Fibroblast of peridontal ligament (primary cell): ENCODE results near the gene MBP.
A peak's percentile ranks its signal among the peaks of the same experiment; 100 is the strongest.

Source experiments
- DNase-seq: peaks from one replicate; pipeline ENCODE4 v3.0.0-alpha.2; 2010; ENCODE audit errors: extremely low read depth

MBP gene

DNA sequence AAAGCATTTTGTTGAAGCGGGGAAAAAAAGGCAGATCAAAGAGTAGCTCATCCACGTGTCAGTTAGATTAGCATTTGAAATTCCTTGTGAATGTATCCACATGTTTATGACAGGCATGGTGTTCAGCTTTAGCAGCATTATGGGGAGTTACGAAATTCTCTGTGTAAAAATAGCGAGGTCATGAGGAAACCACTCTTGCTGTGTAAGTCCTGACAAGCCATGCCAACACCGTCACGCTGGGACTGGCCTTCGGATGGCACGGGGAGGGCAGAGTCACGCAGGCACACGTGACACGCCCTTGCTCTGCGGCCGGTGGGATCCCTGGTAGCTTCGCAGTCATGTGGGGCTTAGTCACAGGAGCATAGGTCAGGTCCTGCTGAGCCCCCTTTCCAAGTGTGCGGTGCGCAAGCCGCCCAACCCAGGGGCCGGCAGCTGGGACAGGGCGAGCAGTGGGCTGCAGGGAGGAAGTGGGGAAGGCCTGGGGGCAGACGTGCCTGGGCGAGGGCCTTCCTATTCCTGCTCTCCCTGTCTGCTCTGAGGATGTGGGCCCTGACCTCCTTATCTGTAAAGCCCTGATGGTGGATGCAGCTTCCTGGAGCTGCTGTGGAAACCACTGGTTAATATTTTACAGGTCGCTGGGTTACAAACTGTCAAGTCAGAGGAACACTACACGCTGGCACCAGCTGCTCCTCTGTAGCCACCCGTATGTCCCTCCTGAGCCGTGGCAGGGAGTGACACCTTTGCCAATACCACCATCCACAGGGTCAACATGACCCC is 18.0 kb downstream of the MBP start:
- DNase-seq = peak; percentile 88

DNA sequence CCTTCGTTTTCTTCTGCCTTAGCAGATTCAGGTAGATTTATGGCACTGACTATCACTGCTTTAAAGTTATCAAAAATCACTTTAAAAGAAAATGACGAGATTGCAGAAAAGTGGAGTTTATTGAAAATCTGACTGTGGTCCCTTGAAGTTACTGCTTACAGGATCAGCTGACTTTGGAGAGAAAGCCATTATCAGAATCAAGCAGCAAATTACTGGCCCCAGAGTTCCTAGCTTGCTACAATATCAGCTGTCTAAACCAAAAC is 18.5 kb downstream of the MBP start:
- DNase-seq = no peak

DNA sequence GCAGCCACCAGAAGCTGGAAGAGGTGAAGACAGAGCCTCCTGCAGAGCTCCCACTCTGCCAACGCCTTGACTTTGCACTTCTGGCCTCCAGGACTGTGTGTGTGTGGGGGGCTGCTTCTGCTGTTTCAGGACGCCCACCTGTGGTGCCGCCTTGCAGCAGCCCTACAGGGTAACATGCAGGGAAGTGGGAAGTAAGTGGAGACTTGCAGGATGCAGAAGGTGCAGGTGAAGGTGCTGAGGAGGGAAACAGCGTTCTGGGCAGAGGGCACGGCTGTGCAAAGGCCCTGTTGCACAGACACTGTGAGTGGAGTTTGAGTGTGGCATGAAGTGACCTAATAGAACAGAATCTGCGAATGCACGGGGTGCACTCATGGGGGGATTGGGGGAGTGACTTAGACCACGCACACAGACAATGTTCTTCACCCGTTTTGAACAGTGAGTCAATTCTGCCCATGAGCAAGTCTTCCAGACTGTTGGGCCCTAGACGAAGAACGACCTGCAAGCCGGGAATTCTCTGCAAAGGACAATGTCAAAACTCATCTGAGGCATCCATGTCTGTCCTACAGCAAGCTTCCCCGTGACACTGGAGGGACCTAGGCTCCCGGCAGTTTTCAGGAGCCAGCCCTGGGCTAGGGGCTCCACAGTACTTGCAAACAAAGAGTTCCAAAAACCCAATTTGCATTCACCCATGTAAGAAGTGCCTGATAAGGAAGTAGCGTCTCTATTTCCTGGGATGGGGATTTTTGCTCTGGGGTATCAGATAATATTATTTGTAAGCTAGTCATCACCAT is 19.0 kb downstream of the MBP start:
- DNase-seq = no peak

DNA sequence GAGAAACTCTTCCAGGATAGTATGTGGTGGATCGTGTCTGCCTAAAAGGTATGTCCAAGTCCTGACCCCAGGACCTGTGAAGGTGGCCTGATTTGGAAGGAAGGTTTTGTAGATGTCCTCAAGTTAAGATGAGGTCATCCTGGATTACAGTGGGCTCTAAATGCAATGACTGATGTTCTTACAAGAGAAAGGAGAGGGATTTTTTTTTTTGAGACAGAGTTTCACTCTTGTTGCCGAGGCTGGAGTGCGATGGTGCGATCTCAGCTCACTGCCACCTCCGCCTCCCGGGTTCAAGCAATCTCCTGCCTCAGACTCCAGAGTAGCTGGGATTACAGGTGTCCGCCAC is 19.9 kb downstream of the MBP start:
- DNase-seq = no peak

DNA sequence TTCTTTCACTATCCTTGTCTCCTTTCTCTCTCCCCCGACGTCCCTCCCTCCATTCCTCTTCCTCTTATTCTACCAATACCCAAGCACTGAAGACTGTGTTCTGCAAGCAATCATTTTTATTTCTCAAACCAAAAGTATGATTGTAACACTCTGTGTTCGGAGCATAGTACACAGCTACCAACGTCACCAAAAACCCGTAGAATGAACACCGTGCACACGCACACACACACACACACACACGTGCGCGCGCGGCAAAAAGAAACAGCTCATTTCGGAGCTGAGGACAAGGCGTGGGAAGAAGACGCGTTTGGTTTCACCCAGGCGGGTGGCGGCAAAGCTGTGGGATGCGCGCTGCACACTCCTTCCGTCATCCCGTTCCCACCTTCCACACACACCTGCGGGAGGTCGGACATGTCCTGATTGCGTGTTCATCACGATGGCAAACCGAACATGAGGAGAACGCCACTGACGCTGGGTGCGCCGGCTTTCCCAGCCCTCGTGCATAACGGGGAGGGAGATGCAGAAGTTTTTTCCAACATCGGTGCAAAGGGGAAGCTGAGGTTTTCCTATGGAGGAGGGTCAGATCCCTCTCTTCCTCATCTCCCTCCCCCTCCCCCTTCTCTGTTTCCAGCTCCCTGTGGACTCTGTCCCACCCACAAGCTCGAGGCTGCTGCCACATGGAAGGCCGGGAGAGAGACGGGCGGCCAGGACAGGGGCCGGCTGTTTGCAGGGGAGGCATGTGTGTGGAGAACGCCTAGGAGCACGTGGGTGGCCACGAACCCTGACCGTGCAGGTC is 20.4 kb downstream of the MBP start:
- no peak for DNase-seq

DNA sequence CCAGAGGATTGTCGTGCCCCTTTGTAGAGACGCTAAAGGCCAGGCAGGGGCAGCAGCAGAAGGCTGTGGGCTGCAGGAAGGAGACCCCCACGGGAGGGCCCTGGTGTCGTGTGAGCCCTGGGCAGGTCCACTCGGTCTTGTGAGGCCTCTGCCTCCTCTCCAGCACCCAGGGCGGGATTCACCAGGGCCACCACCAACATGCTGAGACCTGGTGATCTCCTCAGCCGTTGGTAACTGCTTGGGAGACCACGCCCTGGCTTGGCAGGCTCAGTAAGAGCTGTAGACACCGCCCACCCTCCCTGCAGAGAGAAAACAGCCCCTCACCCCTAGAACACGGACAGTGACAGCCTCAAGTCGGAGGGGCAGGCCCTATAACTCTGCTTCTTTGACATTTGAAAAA is 21.1 kb downstream of the MBP start:
- no peak for DNase-seq

DNA sequence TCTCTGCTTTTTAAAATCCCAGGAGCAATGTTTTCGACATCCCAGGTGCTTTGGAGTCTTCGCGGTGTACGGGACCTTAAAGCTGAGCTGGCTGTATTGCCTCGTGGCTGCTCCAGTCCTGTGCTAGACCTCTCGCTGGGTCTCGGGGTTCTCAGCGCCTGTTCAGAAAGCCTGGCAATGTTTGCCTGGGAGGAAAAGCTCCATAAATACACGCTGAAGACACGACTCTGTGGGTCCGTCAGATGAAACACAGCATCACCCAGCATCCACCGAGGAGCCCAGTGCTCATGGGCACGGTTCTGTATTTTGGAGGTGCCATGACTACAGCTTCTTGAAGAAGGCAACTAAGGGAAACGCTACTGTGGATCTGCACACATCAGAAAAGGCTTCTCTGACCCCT is 21.6 kb downstream of the MBP start:
- DNase-seq = no peak

DNA sequence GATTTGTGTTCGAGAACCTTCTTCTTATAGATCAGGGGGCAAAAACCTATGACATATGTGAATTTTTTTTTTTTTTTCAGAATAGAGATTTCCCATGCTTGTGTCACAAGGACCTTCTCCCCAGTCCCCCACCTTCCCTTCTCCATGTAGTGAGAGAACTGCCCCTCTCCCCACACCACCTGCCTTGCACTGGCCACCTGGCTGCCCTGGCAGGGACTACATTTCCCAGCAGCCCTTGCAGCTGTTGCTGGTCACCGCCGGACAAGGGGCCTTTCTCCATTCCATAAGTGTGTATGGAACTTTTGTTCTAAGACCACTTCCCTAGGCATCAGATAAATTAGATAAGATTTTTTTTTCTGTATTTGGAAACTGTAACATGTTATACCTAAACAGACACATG is 22.2 kb downstream of the MBP start:
- DNase-seq = no peak

DNA sequence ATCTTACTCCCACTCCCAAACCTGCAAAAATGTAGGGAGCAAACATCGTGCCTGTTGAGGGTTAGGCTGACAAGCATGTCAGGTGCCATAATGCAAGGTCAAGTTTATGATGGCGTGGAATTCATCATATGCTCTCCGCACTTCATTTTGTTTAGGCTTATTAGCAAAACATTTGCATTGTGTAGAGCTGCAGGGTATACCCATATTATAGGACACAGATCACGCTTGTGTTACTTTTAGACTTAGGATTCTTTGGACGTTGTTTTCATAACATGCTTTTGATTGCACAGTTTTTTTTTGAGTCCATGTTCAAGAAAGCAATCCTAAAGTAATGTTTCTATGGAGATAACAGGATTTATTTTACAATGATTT is 22.9 kb downstream of the MBP start:
- no peak for DNase-seq

DNA sequence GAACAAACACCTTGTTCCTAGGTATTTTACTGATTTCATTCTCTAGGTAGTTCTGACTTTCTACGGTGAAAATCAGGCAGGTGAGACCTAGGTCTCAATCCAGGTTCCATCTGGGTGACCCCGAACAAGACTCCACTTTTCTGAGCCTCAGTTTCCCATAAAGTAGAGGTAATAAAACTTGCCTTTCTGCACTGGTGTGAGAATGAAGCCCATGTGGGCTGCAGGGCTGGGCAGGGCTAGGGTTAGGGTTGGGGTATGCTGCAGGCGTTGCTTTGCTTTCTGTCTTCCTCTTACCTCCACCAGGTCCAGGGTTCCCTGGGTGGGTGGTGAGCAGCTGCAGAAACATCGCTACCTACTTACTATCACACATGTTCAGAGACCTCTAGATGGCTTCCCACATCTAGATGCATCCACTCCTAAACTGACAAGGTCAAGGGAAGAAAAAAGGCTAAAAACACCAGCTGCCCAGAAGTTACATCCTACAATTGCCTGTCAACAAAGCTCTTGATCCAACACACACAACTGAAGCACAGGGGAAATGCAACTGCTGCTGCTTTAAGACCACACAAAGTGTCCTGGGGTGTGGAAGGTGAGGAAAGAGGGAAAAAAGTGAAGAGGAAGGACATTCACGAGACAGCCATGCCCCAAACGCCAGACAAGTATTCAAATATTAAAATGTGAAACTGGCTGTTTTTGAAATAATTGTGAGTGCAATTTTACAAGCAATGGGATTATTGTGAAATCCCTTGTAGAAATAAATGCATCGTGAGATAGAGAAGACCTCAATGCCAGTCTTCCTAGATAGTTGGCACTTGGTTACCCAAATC is 23.5 kb downstream of the MBP start:
- no peak for DNase-seq

DNA sequence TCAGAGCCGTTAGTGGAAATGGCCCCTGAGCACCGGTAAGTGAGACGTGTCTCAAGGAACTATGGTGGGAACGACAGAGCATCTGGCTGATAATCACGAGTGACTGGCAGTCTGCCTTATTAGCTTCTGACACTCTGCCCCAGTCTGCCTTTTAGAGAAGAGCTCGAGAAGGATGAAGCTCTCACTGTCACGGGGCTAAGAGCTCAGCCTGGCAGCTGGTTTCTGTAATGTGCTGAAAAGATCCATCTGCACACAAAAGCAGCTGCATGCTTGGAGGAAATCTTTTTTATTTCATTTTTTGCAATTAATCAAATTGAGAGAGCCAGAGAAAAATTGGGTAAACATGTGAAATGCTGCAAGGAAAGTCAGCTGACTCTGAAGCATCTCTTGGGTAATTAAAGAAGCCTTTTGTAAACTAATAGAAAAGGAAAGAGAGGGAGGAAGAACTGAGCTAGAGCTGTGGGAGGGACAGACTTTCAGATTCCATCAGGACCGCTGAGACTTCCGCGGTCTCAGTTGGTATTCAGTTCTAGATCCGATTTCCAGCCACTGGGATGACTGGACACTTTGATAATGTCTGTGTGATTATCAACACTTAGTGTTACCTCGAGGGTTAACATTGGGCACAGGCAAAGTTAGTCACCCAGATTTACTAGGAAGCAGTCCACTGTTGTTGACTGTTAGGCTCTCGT is 24.4 kb downstream of the MBP start:
- DNase-seq = peak; percentile 95

DNA sequence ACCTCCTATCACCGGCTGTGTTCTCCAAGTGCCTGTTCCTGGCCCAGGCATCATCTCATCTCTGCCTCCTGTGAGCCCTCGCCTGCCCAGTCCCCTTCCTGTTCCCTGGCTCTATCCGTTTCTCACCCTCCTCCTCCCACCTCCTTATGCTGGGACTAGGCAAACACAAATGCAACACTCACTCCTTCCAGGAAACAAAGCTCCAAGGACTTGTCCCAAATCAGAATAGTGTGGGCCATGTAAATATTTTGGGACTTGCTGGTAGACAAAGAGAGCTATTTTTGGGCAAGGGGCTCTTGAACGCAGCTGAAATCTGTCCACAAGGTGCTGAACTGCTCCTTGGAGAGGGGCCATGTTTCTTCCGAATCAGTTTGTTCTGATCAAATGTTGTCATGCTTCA is 25.3 kb downstream of the MBP start:
- no peak for DNase-seq

DNA sequence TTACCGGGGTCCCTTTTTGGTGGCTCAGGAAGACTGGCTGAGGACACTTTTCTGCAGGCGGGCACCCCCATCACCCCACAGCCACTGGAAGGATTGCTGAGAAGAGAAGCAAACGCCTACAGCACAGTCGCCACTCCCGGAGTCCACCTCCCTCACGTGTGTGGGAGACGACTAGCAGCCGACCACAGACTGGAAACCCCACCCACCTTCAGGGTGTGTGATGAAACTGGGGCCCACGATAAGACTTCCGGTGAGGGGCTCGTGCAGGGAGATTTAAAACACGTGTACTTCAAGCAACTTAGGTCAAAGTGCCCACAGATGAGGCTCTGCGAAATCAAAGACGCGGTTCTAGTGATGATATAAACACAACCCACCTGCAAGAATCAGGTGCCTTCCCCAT is 26.3 kb downstream of the MBP start:
- DNase-seq = no peak

DNA sequence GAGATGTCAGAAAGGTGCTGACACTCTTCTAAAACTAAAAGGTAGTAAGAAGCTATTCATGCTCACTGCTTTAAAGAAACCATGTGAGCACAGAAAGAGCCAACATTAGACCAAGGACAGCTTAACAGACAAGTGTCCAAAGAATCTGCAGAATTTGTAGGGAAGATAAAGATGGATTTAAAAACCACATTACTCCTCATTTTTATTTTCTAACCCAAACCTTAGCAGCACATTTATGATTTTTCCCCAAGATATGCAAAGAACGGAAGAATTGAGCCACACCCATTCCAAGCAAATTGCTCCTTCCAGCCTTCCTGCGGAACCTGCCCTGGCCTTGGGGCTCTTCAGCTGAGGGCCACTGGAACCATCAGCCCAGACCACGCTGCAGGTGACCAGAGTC is 26.9 kb downstream of the MBP start:
- DNase-seq = no peak

DNA sequence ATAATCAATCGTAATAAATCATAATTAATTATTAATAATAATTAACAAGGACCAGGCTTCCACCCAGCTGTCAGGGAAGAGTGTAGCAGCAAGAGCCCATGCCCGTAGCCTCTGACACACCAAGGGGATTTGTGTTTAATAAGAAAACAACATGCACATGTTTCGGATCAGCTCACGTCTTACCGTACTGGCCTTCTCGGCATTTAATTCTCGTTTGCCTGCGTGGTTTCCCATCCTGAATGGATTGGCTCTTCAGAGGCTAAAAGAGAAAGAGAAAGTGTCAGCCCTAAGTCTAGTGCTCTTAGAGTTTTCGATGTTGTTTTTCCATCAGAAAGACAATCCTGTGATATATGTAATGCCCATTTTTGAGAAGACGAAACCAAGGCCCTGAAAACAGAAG is 27.6 kb downstream of the MBP start:
- DNase-seq = no peak

DNA sequence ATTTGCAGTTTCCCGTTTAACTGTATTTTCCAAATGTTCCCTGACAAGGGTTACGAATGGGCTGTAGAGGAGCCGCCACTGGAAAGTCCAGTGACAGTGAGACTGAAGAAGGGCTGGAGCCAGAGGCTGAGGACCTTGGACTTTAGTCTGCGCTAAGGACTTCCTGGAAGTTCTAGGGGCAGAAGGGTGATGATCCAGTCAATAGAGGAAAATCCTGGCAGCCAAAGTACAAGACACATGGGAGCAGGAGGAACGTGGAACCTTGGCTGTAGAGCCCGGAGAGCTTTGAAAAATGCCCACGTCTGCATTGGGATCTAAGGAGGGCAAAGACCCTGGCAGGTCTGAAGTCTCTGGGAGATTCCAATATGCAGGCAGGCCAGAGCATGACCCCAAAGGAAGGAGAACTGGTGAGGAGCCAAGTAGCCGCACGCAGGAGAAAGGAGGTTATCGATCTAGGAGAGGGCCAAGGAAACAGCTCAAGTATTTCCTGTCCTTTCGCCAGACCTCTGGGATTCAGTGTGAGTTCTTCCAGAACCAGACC is 28.5 kb downstream of the MBP start:
- DNase-seq = no peak

DNA sequence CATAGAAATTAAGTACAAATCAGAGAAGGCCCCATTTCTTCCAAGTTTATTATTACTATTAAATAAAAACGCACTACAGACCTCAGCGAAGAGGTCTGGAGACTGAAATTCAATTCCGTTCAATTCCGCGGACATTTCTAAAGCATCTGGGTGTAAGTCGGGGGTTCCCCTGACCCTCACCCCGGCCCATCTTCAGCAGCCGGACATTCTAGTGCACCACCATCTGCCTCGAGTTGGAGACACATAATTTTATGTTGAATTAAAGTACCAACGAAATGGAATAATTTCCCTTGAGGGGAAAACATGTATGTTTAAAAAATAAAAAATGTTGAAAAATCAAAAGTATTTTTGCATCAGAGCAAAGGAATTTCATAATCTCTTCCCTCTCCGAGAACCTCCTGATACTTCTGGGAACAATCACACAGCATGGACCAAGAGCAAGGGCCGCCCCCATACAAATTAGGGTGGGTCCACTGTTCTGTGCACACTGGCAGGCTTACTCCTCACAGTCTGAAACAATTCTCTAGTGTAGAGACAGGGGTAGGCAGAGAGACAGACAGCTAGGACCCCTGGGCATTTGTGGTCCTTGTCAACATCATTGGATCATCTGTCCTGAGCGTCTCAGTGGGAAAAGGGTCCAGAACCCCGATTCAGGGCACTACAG is 29.3 kb downstream of the MBP start:
- DNase-seq = peak; percentile 71

DNA sequence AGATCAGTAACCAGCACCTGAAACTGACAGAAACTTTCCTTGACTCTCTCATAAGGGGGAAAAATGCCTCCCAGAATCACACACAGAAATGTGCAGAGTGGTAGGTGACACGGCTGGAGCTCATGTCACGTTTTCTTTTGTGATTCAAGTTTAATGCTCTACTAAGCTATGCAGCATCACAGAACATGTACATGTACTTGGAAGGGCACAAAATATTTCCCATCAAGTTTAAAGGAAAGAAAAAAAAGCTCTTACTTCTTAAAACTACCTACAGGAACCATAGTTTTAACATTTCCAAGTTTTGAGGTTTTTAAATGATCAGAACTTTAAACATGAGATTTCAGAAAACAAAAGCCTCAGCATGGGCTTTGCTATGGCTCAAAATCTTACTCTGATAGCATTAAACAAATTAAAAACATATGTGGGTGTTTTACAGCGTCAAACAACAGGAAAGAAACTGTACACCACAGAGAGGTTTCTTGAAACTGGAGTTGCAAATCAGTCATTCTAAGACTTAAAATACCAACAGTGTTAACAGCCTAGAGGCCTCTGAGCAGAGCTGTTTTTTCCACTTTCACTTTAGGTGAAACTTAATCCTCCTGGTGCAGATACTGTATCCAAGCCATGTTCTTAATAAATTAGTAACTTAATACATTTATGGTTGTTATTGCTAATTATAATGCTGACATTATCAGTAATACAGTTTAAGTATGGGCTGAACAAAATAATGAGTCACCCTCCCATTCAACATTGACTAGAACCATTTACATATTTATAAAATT is 30.1 kb downstream of the MBP start:
- DNase-seq = peak; percentile 96

DNA sequence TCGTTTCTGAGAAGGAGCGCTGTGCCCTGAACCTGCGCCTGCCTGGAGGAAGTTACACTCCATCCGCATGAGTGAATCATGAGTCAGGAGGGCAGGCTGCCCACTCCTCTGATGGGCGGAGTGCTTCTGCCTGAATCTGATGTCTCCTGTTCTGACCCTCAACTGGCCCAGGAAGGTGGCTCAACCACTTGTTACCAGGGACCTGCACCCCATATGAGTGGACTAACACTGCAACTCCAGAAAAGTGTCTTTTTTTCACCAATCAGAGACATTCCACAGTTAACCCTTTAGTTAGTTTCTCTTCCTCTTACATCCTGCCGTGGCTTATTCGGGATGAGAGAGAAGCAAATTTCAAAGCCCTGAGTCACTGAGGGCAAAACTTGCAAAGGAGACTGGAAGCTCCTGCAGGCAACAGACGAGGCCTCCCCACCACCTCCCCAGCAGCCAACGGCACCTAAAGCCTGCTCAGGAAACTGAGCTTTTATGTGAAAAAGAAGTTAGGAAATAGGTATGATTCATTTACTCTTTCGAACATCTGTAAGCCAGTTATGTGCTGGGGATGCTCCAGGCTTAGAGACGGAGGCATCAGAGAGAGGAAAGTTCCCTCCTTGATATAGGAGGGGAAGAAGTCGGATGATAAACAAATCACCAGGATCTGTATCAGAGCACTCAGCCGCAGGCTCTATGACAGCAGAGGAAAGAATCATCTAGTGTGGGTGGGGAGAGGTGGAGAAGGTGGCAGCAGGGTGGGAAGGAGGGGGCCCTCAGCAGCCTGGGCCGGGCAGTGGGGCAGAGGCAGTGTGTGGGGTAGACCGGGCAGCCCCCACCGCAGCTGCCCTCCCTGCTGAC is 30.9 kb downstream of the MBP start:
- peak; percentile 91 for DNase-seq
